ENCODE measurements around the gene SYNGR3.
A peak's percentile ranks its signal among the peaks of the same experiment; 100 is the strongest.

Gene SYNGR3

GRCh38 chr16:1971796-1972489 lies 17.8 kb upstream of the SYNGR3 start, which contains the start of gene TBL3:
Gene TBL3, plus strand, starts transcription at chr16:1972053. Its CDS starts 112 bp downstream, at chr16:1972165.
- Histone ChIP-seq H3K4me1 (ENCODE audit: control insufficient read depth, insufficient read depth, low read length) (peaks cover 5% of the 10 kb centered on the region), H3K4me3 (ENCODE audit: low read length) (peak within 1 kb of the TSS; percentile 90), H3K27me3 (ENCODE audit: control insufficient read depth, insufficient read depth, low read length) (no peaks in the 10 kb centered on the region), H3K36me3 (ENCODE audit: control insufficient read depth, insufficient read depth, low read length) (peaks cover 24% of the 10 kb centered on the region), H3K9me3 (ENCODE audit: control insufficient read depth, insufficient read depth, low read length) (no peaks in the 10 kb centered on the region), H3K27ac (ENCODE audit: low read length) (no peak within 1 kb of the TSS)
- WGBS (ENCODE audit: insufficient coverage, insufficient read length) = no CpG with 5 or more reads among the region's 78 CpGs
- peak; percentile 83 for DNase-seq (ENCODE audit: low read depth, low spot score)

DNA sequence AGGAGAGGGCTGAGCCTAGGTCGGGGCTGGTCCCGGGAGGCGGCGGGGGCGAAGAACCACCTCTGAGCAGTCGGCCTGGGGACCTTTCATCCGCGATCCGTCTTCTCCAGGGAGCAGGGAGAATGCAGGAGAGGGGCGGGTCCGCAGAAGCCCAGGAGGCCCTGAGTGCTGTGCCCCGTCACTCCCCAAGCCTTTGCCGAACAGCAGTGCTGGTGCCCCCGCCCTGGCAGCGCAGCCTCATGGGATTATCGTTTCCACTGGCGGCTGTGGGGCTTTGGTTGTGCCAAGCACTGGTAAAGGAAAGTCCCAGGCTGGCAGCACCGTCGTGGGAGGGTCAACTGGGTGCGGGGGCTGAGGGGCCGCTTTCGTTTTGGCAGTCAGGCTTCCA lies 17.3 kb upstream of the SYNGR3 start:
- DNase-seq (ENCODE audit: low read depth, low spot score) = no peak
- Histone ChIP-seq H3K36me3 (ENCODE audit: control insufficient read depth, insufficient read depth, low read length) (peaks cover 29% of the 10 kb centered on the region), H3K9me3 (ENCODE audit: control insufficient read depth, insufficient read depth, low read length) (no peaks in the 10 kb centered on the region), H3K27me3 (ENCODE audit: control insufficient read depth, insufficient read depth, low read length) (no peaks in the 10 kb centered on the region), H3K4me3 (ENCODE audit: low read length) (peak overlapping the region; percentile 90), H3K27ac (ENCODE audit: low read length) (no peak overlapping the region), H3K4me1 (ENCODE audit: control insufficient read depth, insufficient read depth, low read length) (peaks cover 5% of the 10 kb centered on the region)
- no CpG with 5 or more reads among the region's 22 CpGs for WGBS (ENCODE audit: insufficient coverage, insufficient read length)

GRCh38 chr16:1973461-1974156 lies 16.2 kb upstream of the SYNGR3 start:
- no peak overlapping the region for H3K4me3 ChIP-seq (ENCODE audit: low read length)
- H3K9me3 ChIP-seq (ENCODE audit: control insufficient read depth, insufficient read depth, low read length) = no peaks in the 10 kb centered on the region
- DNase-seq (ENCODE audit: low read depth, low spot score) = no peak
- peaks cover 5% of the 10 kb centered on the region for H3K4me1 ChIP-seq (ENCODE audit: control insufficient read depth, insufficient read depth, low read length)
- H3K36me3 ChIP-seq (ENCODE audit: control insufficient read depth, insufficient read depth, low read length) = peaks cover 37% of the 10 kb centered on the region
- no peak overlapping the region for H3K27ac ChIP-seq (ENCODE audit: low read length)
- H3K27me3 ChIP-seq (ENCODE audit: control insufficient read depth, insufficient read depth, low read length) = no peaks in the 10 kb centered on the region
- no CpG with 5 or more reads among the region's 16 CpGs for WGBS (ENCODE audit: insufficient coverage, insufficient read length)

DNA sequence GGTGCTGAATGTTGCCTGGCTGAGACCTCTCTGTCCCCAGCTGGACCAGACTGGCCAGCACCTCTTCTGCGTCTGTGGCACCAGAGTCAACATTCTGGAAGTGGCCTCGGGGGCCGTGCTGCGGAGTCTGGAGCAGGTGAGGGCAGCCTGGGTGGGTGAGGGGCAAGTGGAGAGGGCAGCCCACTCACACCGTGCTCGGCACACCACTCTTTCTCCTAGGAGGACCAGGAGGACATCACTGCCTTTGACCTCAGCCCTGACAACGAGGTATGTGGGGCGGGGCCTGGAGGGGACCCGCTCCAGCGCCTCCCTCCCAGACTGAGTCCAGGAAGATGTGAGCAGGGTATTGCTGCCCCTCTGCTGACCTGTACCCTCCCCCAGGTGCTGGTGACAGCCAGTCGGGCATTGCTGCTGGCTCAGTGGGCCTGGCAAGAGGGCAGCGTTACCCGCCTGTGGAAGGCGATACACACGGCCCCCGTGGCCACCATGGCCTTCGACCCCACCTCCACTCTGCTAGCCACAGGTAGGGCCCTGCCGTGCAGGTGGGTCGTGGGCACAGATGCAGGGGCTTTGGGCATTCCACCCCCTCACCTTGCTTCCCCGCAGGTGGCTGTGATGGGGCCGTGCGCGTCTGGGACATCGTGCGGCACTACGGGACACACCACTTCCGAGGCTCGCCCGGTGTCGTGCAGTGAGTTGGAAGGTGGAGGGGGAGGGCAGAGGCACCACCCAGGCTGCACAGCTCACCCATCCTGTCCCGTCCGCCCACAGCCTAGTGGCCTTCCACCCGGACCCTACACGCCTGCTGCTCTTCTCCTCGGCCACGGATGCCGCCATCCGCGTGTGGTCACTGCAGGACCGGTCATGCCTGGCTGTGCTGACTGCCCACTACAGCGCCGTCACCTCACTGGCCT lies 15.4 kb upstream of the SYNGR3 start:
- WGBS (ENCODE audit: insufficient coverage, insufficient read length) = no CpG with 5 or more reads among the region's 42 CpGs
- Histone ChIP-seq H3K4me3 (ENCODE audit: low read length) (no peak overlapping the region), H3K27me3 (ENCODE audit: control insufficient read depth, insufficient read depth, low read length) (no peaks in the 10 kb centered on the region), H3K4me1 (ENCODE audit: control insufficient read depth, insufficient read depth, low read length) (peaks cover 5% of the 10 kb centered on the region), H3K27ac (ENCODE audit: low read length) (no peak overlapping the region), H3K36me3 (ENCODE audit: control insufficient read depth, insufficient read depth, low read length) (peaks cover 37% of the 10 kb centered on the region), H3K9me3 (ENCODE audit: control insufficient read depth, insufficient read depth, low read length) (no peaks in the 10 kb centered on the region)
- no peak for DNase-seq (ENCODE audit: low read depth, low spot score)

- no peak for DNase-seq (ENCODE audit: low read depth, low spot score)
- H3K27ac ChIP-seq (ENCODE audit: low read length) = no peak overlapping the region
- peaks cover 37% of the 10 kb centered on the region for H3K36me3 ChIP-seq (ENCODE audit: control insufficient read depth, insufficient read depth, low read length)
- peaks cover 5% of the 10 kb centered on the region for H3K4me1 ChIP-seq (ENCODE audit: control insufficient read depth, insufficient read depth, low read length)
- H3K4me3 ChIP-seq (ENCODE audit: low read length) = no peak overlapping the region
- H3K27me3 ChIP-seq (ENCODE audit: control insufficient read depth, insufficient read depth, low read length) = peaks cover 1% of the 10 kb centered on the region; the same call in 1 of the 2 replicates
- no CpG with 5 or more reads among the region's 33 CpGs for WGBS (ENCODE audit: insufficient coverage, insufficient read length)
- H3K9me3 ChIP-seq (ENCODE audit: control insufficient read depth, insufficient read depth, low read length) = no peaks in the 10 kb centered on the region
Measured at GRCh38 chr16:1975432-1976215, 14.1 kb upstream of the SYNGR3 start.

- WGBS (ENCODE audit: insufficient coverage, insufficient read length) = no CpG with 5 or more reads among the region's 8 CpGs
- DNase-seq (ENCODE audit: low read depth, low spot score) = no peak
- no peak overlapping the region for H3K27ac ChIP-seq (ENCODE audit: low read length)
- peaks cover 6% of the 10 kb centered on the region; the same call in 1 of the 2 replicates for H3K27me3 ChIP-seq (ENCODE audit: control insufficient read depth, insufficient read depth, low read length)
- peaks cover 4% of the 10 kb centered on the region for H3K4me1 ChIP-seq (ENCODE audit: control insufficient read depth, insufficient read depth, low read length)
- no peaks in the 10 kb centered on the region for H3K9me3 ChIP-seq (ENCODE audit: control insufficient read depth, insufficient read depth, low read length)
- no peak overlapping the region for H3K4me3 ChIP-seq (ENCODE audit: low read length)
- H3K36me3 ChIP-seq (ENCODE audit: control insufficient read depth, insufficient read depth, low read length) = peaks cover 37% of the 10 kb centered on the region
Measured at GRCh38 chr16:1976216-1976520, 13.6 kb upstream of the SYNGR3 start.

DNA sequence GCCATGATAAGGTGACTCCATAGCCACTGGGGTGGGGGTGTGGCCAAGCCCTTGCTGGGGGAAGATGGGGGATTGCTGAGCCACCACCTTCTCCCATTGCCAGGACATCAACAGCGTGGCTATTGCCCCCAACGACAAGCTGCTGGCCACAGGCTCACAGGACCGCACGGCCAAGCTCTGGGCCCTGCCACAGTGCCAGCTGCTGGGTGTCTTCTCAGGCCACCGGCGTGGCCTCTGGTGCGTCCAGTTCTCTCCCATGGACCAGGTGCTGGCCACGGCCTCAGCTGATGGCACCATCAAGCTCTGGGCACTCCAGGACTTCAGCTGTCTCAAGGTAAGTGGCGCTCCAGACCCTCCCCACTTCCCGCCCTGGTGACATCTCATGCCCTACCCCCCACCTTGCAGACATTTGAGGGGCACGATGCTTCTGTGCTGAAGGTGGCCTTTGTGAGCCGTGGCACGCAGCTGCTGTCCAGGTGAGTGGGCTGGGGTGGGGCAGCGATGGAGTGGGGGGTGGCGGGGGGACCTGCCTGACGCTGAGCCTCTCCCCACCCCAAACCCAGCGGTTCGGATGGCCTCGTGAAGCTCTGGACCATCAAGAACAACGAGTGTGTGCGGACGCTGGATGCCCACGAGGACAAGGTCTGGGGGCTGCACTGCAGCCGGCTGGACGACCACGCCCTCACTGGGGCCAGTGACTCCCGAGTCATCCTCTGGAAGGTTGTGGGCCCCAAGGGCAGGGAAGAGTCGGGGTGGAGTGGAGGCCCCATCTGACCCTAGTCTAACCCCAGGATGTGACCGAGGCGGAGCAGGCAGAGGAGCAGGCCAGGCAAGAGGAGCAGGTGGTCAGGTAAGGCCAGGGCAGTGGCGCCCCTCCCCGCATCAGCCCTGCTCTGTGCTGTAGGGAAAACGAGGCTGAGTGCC lies 12.6 kb upstream of the SYNGR3 start:
- Histone ChIP-seq H3K27me3 (ENCODE audit: control insufficient read depth, insufficient read depth, low read length) (peaks cover 7% of the 10 kb centered on the region; the same call in 1 of the 2 replicates), H3K9me3 (ENCODE audit: control insufficient read depth, insufficient read depth, low read length) (no peaks in the 10 kb centered on the region), H3K27ac (ENCODE audit: low read length) (no peak overlapping the region), H3K36me3 (ENCODE audit: control insufficient read depth, insufficient read depth, low read length) (peaks cover 37% of the 10 kb centered on the region), H3K4me1 (ENCODE audit: control insufficient read depth, insufficient read depth, low read length) (peaks cover 4% of the 10 kb centered on the region), H3K4me3 (ENCODE audit: low read length) (no peak overlapping the region)
- no peak for DNase-seq (ENCODE audit: low read depth, low spot score)
- no CpG with 5 or more reads among the region's 33 CpGs for WGBS (ENCODE audit: insufficient coverage, insufficient read length)

GRCh38 chr16:1977875-1978268 lies 11.9 kb upstream of the SYNGR3 start:
- Histone ChIP-seq H3K4me1 (ENCODE audit: control insufficient read depth, insufficient read depth, low read length) (peaks cover 3% of the 10 kb centered on the region), H3K36me3 (ENCODE audit: control insufficient read depth, insufficient read depth, low read length) (peaks cover 37% of the 10 kb centered on the region), H3K9me3 (ENCODE audit: control insufficient read depth, insufficient read depth, low read length) (no peaks in the 10 kb centered on the region), H3K4me3 (ENCODE audit: low read length) (no peak overlapping the region), H3K27ac (ENCODE audit: low read length) (no peak overlapping the region), H3K27me3 (ENCODE audit: control insufficient read depth, insufficient read depth, low read length) (peaks cover 8% of the 10 kb centered on the region; the same call in 1 of the 2 replicates)
- no peak for DNase-seq (ENCODE audit: low read depth, low spot score)
- WGBS (ENCODE audit: insufficient coverage, insufficient read length) = no CpG with 5 or more reads among the region's 18 CpGs

- Histone ChIP-seq H3K27me3 (ENCODE audit: control insufficient read depth, insufficient read depth, low read length) (peaks cover 11% of the 10 kb centered on the region; the same call in 1 of the 2 replicates), H3K27ac (ENCODE audit: low read length) (no peak overlapping the region), H3K4me3 (ENCODE audit: low read length) (peak overlapping the region; percentile 25; the same call in 1 of the 2 replicates), H3K9me3 (ENCODE audit: control insufficient read depth, insufficient read depth, low read length) (no peaks in the 10 kb centered on the region), H3K36me3 (ENCODE audit: control insufficient read depth, insufficient read depth, low read length) (peaks cover 37% of the 10 kb centered on the region), H3K4me1 (ENCODE audit: control insufficient read depth, insufficient read depth, low read length) (peaks cover 3% of the 10 kb centered on the region; the same call in 1 of the 2 replicates)
- no peak for DNase-seq (ENCODE audit: low read depth, low spot score)
- no CpG with 5 or more reads among the region's 37 CpGs for WGBS (ENCODE audit: insufficient coverage, insufficient read length)
Measured at GRCh38 chr16:1978476-1979120, 11.2 kb upstream of the SYNGR3 start.
